Measurements from ENCODE around the gene SHMT2.

DNA sequence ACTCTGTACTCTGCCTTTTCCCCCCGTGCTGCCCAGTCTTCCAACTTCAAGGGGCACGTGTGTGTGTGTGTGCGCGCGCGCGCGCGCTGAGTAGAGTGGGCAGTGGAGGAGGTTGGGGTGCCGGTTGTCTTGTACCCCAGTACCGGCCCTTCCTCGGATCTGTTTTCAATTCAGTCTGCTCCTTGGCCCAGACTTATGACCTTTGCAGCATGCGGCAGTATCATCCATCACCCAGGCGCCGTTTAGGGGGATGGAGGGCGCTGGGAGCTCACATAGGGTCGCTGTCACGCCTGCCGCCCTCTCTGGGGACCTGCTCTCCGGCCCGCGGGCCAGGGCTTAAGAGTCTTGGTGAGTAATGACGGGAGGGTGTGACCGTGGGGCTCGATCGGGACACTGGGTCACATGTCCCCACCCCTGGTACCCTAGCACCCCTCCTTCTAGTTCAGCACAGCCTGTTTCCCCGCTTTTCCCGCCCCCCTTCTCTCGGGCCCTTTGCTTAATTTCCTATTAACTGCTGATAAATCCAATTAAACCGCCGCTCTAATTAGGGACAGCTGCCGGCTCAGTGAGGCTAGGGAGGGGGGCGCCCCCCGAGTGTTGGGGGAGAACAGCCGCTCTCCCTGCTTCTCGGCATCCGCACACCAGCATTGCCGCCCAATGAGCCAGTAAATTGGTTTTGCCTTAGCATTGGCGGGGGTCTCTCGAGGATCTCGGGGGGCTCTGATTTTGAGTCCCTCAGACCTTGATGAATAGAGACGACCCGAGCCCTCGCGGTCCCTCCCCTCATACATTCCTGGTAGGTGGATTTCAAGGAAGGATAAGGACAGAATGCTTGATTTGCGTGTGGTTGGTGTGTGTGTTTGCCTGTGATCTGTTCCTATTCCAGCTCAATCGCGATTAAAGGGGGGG lies 12.1 kb downstream of the SHMT2 start:
- TF ChIP-seq POLR2AphosphoS5 (IDR thresholded peaks at IDR 0.05; ENCODE audit: low read depth, low read length) (no peak), TAF1 (IDR thresholded peaks at IDR 0.05; ENCODE audit: borderline replicate concordance, insufficient read depth, low read length) (no peak), REST (IDR thresholded peaks at IDR 0.05; ENCODE audit: insufficient read depth in 1 of 2, low read depth in 2 of 2, low read length in 2 of 2) (no peak), SIN3A (IDR thresholded peaks at IDR 0.05; ENCODE audit: borderline replicate concordance, insufficient read depth, low read length) (no peak)

All from PFSK-1 (cell line).